Measurements from ENCODE around the gene CSF2RB.
A peak's percentile ranks its signal among the peaks of the same experiment; 100 is the strongest.

CSF2RB gene

GRCh38 chr22:36937319-36938027, 24.0 kb downstream of the CSF2RB start:
- DNase-seq = no peak

GRCh38 chr22:36938028-36938425, 24.6 kb downstream of the CSF2RB start:
- DNase-seq = no peak

GRCh38 chr22:36938886-36939285, 25.5 kb downstream of the CSF2RB start:
- DNase-seq = no peak

GRCh38 chr22:36940676-36941075, 27.2 kb downstream of the CSF2RB start:
- no peak for DNase-seq

- no peak for DNase-seq
These were observed 29.1 kb downstream of the CSF2RB start for GRCh38 chr22:36942556-36942955.

- DNase-seq = no peak
These were observed 33.2 kb downstream of the CSF2RB start for GRCh38 chr22:36946421-36947158.

GRCh38 chr22:36948273-36949225, 35.1 kb downstream of the CSF2RB start:
- DNase-seq = peak in 1 of 2 donors; percentile 39

GRCh38 chr22:36950797-36951590, 37.6 kb downstream of the CSF2RB start:
- no peak for DNase-seq

- DNase-seq = no peak
These were observed 38.3 kb downstream of the CSF2RB start for GRCh38 chr22:36951746-36952145.

GRCh38 chr22:36953239-36954080, 40.0 kb downstream of the CSF2RB start:
- no peak for DNase-seq

GRCh38 chr22:36954251-36955014, 41.0 kb downstream of the CSF2RB start:
- no peak for DNase-seq

GRCh38 chr22:36955691-36956090, 42.3 kb downstream of the CSF2RB start:
- DNase-seq = no peak

GRCh38 chr22:36958366-36958765, 44.9 kb downstream of the CSF2RB start:
- DNase-seq = no peak

- no peak for DNase-seq
These were observed 48.2 kb downstream of the CSF2RB start for GRCh38 chr22:36961626-36962025.

GRCh38 chr22:36963302-36963701, 49.9 kb downstream of the CSF2RB start:
- no peak for DNase-seq

- DNase-seq = no peak
These were observed 50.7 kb downstream of the CSF2RB start for GRCh38 chr22:36964106-36964505.

GRCh38 chr22:36965696-36966095, 52.3 kb downstream of the CSF2RB start:
- peak; percentile 27 to 52 for DNase-seq

- peak; percentile 96 to 99 for DNase-seq
These were observed 53.6 kb downstream of the CSF2RB start for GRCh38 chr22:36966851-36967540.

GRCh38 chr22:36968249-36968964, 55.0 kb downstream of the CSF2RB start:
- no peak for DNase-seq

All from inflammatory macrophage treated with lipopolysaccharide for 1 hour (primary cell).